ENCODE data around the gene DAGLA. TPM values are rescaled to one million over a fixed set of nuclear protein-coding genes. Genes with fewer than 3 reads are reported as not detected.

The DAGLA gene
- total RNA-seq, 1 donor from 2014 or later = 4.6 TPM

DNA sequence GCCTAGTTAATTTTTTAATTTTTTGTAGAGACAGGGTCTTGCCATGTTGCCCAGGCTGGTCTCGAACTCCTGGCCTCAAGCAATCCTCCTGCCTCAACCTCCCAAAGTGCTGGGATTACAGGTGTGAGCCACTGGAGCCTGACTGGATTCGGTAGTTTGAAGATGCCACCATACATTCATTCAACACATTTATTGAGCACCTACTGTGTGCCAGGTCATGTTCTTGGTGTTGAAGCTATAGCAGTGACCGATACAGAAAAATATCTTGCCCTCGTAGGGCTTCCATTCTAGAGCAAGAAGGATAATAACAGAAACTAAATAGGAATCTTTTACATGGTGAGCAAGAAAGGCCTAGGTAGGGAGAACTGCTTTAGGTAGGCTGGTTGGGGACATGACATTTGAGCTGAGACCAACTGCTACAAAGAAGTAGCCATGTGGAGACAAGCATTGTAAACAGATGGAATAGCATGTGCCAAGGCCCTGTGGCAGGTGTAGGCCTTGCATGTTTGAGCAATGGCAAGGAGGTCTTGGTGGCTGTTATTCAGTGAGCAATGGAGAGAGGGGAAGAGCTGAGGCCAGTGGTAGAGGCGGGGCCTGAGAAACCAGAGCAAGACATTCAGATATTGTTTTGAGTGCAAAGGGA is 70.6 kb downstream of the DAGLA start:
- Histone ChIP-seq H3K4me3 (ENCODE audit: low read depth, low read length) (no peak overlapping the region), H3K36me3 (ENCODE audit: control insufficient read depth, insufficient read depth, low read length) (no peaks in the 10 kb centered on the region), H3K27me3 (ENCODE audit: control insufficient read depth, insufficient read depth, low read length) (no peaks in the 10 kb centered on the region)
- DNase-seq (ENCODE audit: low read depth) = no peak
- TF ChIP-seq, protein P1, sequence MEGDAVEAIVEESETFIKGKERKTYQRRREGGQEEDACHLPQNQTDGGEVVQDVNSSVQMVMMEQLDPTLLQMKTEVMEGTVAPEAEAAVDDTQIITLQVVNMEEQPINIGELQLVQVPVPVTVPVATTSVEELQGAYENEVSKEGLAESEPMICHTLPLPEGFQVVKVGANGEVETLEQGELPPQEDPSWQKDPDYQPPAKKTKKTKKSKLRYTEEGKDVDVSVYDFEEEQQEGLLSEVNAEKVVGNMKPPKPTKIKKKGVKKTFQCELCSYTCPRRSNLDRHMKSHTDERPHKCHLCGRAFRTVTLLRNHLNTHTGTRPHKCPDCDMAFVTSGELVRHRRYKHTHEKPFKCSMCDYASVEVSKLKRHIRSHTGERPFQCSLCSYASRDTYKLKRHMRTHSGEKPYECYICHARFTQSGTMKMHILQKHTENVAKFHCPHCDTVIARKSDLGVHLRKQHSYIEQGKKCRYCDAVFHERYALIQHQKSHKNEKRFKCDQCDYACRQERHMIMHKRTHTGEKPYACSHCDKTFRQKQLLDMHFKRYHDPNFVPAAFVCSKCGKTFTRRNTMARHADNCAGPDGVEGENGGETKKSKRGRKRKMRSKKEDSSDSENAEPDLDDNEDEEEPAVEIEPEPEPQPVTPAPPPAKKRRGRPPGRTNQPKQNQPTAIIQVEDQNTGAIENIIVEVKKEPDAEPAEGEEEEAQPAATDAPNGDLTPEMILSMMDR (IDR thresholded peaks at IDR 0.05; ENCODE audit: insufficient read depth, low read length, poor library complexity, severe bottlenecking) = no peak

- DNase-seq (ENCODE audit: low read depth) = no peak
- TF ChIP-seq, protein P1 (IDR thresholded peaks at IDR 0.05; ENCODE audit: insufficient read depth, low read length, poor library complexity, severe bottlenecking) = no peak
These were observed 71.2 kb downstream of the DAGLA start for GRCh38 chr11:61751384-61751783.

DNA sequence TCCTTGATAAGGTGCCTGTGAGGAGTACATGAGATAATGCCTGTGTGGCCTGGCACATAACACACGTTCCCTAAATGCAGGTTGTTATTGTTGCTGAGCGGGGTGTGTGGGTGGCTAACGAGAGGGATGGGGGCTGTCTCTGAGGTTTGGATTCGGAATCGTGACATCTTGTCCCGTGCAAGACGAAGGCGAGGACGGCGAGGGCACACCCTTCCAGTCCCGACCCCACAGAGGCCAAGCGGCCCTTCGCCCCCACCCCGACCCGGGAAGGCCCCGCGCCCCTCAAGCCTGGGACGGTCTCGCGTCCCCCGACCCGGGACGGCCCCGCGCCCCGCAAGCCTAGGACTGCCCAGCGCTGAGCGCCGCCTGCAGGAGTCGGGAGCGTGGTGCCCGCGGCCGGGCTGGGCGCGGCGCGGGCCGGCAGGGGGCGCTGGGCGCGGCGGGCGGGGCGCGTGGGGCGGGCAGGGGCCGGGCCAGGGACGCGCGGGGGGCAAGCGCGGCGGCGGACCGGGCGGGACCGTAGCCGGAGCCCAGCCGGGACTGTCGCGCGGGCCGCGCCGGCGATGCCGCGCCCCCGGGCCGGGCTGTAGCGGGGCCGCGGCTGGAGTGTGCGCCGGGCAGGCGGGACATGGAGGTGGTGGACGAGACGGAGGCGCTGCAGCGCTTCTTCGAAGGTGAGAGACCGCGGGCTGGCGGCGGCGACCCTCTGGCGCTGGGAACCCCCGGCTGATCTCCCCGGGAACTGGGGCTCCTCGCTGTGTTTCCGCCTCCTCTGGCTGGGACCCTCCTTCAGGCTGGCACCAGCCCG is 72.1 kb downstream of the DAGLA start, which contains the start of gene MYRF:
Gene MYRF (plus strand): TSS at position 520 of the 808 bp plus-strand sequence. CDS start 109 bp downstream, at position 629.
- TF ChIP-seq, protein P1 (IDR thresholded peaks at IDR 0.05; ENCODE audit: insufficient read depth, low read length, poor library complexity, severe bottlenecking) = no peak
- no peaks in the 10 kb centered on the region for H3K27me3 ChIP-seq (ENCODE audit: control insufficient read depth, insufficient read depth, low read length)
- DNase-seq (ENCODE audit: low read depth) = no peak
- no peaks in the 10 kb centered on the region for H3K36me3 ChIP-seq (ENCODE audit: control insufficient read depth, insufficient read depth, low read length)
- peak within 1 kb of the TSS; percentile 52 for H3K4me3 ChIP-seq (ENCODE audit: low read depth, low read length)

More at GRCh38 chr11:61751384-61751783, 71.2 kb downstream of the DAGLA start:
- Histone ChIP-seq H3K4me3 (ENCODE audit: low read depth, low read length) (no peak overlapping the region), H3K36me3 (ENCODE audit: control insufficient read depth, insufficient read depth, low read length) (no peaks in the 10 kb centered on the region), H3K27me3 (ENCODE audit: control insufficient read depth, insufficient read depth, low read length) (no peaks in the 10 kb centered on the region)

- Histone ChIP-seq H3K27me3 (ENCODE audit: control insufficient read depth, insufficient read depth, low read length) (no peaks in the 10 kb centered on the region), H3K36me3 (ENCODE audit: control insufficient read depth, insufficient read depth, low read length) (no peaks in the 10 kb centered on the region), H3K4me3 (ENCODE audit: low read depth, low read length) (peak overlapping the region; percentile 52)
- TF ChIP-seq, protein P1 (IDR thresholded peaks at IDR 0.05; ENCODE audit: insufficient read depth, low read length, poor library complexity, severe bottlenecking) = no peak
- DNase-seq (ENCODE audit: low read depth) = no peak
These were observed 72.8 kb downstream of the DAGLA start for GRCh38 chr11:61752925-61753521.

DNA sequence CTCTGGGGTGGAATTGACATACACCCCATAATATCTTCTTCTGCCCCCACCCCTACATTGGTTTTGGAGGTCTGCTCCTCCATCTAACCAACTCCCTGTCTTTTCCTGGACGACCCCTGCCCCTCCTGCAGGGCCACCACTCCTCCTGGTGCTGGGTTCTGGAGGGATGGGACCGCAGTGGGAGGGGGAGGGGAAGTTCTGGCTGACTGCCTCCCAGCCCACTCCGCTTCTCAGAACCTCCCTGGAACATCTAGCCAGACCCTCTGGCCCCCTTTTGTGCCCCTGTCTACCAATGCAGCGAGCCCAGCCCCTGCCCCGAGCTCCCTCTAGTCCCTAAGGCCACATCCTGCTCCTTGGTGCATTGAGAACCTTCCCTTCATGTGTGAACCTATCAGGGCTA is 73.5 kb downstream of the DAGLA start:
- TF ChIP-seq, protein P1 (IDR thresholded peaks at IDR 0.05; ENCODE audit: insufficient read depth, low read length, poor library complexity, severe bottlenecking) = no peak
- Histone ChIP-seq H3K4me3 (ENCODE audit: low read depth, low read length) (peak overlapping the region; percentile 52), H3K27me3 (ENCODE audit: control insufficient read depth, insufficient read depth, low read length) (no peaks in the 10 kb centered on the region), H3K36me3 (ENCODE audit: control insufficient read depth, insufficient read depth, low read length) (no peaks in the 10 kb centered on the region)
- no peak for DNase-seq (ENCODE audit: low read depth)

All from kidney epithelial cell (primary cell).